IMR-90 (cell line): ENCODE measurements around the gene PAK6. TPM values are rescaled to one million over a fixed set of nuclear protein-coding genes. Genes with fewer than 3 reads are reported as not detected.

Source experiments
- ATAC-seq: fragments of 200-7000 bp; cut with Tn5 transposase; 2 replicates; pipeline ENCODE4 v1.9.1; 2020; ENCODE audit warnings: low read depth, mild to moderate bottlenecking, moderate library complexity
- BruUV-seq: library from RNA; stranded (reverse); fragments of 400-500 nt; replicated peaks from 2 replicates; lab custom pipeline; 2021; lab: Mats Ljungman, UMichigan
- CTCF ChIA-PET: fragments of 300-600 bp; formaldehyde crosslinking; extraction: SDS; loops from one replicate; lab custom pipeline; 2021; ENCODE audit warnings: antibody characterized with exemption; lab: Yijun Ruan, JAX
- POLR2A ChIA-PET: fragments of 300-600 bp; sonication (Branson Sonifier 250); formaldehyde crosslinking; loops from one replicate; lab custom pipeline; 2022; ENCODE audit warnings: antibody characterized with exemption; ENCODE audit not compliant: unreplicated experiment; lab: Charles Lee
- DNase-seq: peaks from one replicate; pipeline ENCODE4 v3.0.0; 2013
- H2AFZ ChIP-seq: replicated peaks from 2 replicates; pipeline ENCODE3; 2013; ENCODE audit warnings: low read length, mild to moderate bottlenecking; ENCODE audit not compliant: poor library complexity
- H2AK5ac ChIP-seq: 2 replicates; pipeline ENCODE4 v1.6.1; 2013; ENCODE audit warnings: low read depth, low read length, inconsistent platforms
- H2AK9ac ChIP-seq: replicated peaks from 2 replicates; pipeline ENCODE3; 2013; ENCODE audit warnings: mild to moderate bottlenecking, low read depth, low read length, moderate library complexity; ENCODE audit not compliant: poor library complexity
- H2BK120ac ChIP-seq: 2 replicates; pipeline ENCODE4 v1.6.1; 2013; ENCODE audit warnings: low read depth, low read length, inconsistent platforms
- H2BK15ac ChIP-seq: 3 replicates; pipeline ENCODE4 v1.6.1; 2013; ENCODE audit warnings: low read depth, low read length, inconsistent platforms
- H2BK20ac ChIP-seq: 2 replicates; pipeline ENCODE4 v1.6.1; 2013; ENCODE audit warnings: low read depth, mild to moderate bottlenecking, inconsistent platforms, low read length, moderate library complexity
- H2BK5ac ChIP-seq: 2 replicates; pipeline ENCODE4 v1.6.1; 2013; ENCODE audit warnings: mild to moderate bottlenecking, low read depth, low read length, inconsistent platforms; ENCODE audit not compliant: poor library complexity, severe bottlenecking
- H3K14ac ChIP-seq: replicated peaks from 2 replicates; pipeline ENCODE4 v1.6.1; 2013; ENCODE audit warnings: low read depth, low read length, inconsistent platforms
- H3K18ac ChIP-seq: 2 replicates; pipeline ENCODE4 v1.6.1; 2013; ENCODE audit warnings: low read depth, low read length, control low read depth
- H3K23ac ChIP-seq: 2 replicates; pipeline ENCODE4 v1.6.1; 2013; ENCODE audit warnings: low read depth, low read length, inconsistent platforms
- H3K27ac ChIP-seq: 2 replicates; pipeline ENCODE4 v1.5.1; 2013; ENCODE audit warnings: mild to moderate bottlenecking, control low read depth, low read length; ENCODE audit not compliant: insufficient read depth
- H3K27me3 ChIP-seq: 2 replicates; pipeline ENCODE4 v1.6.1; 2013; ENCODE audit warnings: low read length; ENCODE audit not compliant: control insufficient read depth, insufficient read depth
- H3K36me3 ChIP-seq: 2 replicates; pipeline ENCODE4 v1.6.1; 2013; ENCODE audit warnings: low read length, mixed read lengths; ENCODE audit not compliant: control insufficient read depth, insufficient read depth
- H3K4ac ChIP-seq: 2 replicates; pipeline ENCODE4 v1.6.1; 2013; ENCODE audit warnings: low read depth, low read length, inconsistent platforms
- H3K4me1 ChIP-seq: 2 replicates; pipeline ENCODE4 v1.6.1; 2013; ENCODE audit warnings: low read length, mixed read lengths; ENCODE audit not compliant: control insufficient read depth, insufficient read depth
- H3K4me2 ChIP-seq: 2 replicates; pipeline ENCODE4 v1.6.1; 2013; ENCODE audit warnings: low read depth, mild to moderate bottlenecking, control low read depth, low read length, moderate library complexity
- H3K4me3 ChIP-seq: 2 replicates; pipeline ENCODE4 v1.5.1; 2013; ENCODE audit warnings: low read depth, mild to moderate bottlenecking, control low read depth, low read length, moderate library complexity; ENCODE audit not compliant: insufficient read depth
- H3K56ac ChIP-seq: 2 replicates; pipeline ENCODE4 v1.6.1; 2013; ENCODE audit warnings: low read length, inconsistent platforms; ENCODE audit not compliant: insufficient read depth; ENCODE audit errors: extremely low read depth
- H3K79me1 ChIP-seq, 2 experiments: 2 replicates each; pipeline ENCODE4 v1.6.1; 2013; ENCODE audit warnings: low read length in 2 of 2, inconsistent platforms in 1 of 2, low read depth in 1 of 2
- H3K9ac ChIP-seq: 2 replicates; pipeline ENCODE4 v1.6.1; 2013; ENCODE audit warnings: low read depth, low read length, control low read depth
- H3K9me1 ChIP-seq: 2 replicates; pipeline ENCODE4 v1.6.1; 2013; ENCODE audit warnings: low read length, inconsistent platforms; ENCODE audit not compliant: insufficient read depth
- H3K9me3 ChIP-seq: 2 replicates; pipeline ENCODE4 v1.6.1; 2013; ENCODE audit warnings: low read length; ENCODE audit not compliant: control insufficient read depth, insufficient read depth
- H4K20me1 ChIP-seq: 2 replicates; pipeline ENCODE4 v1.6.1; 2013; ENCODE audit warnings: low read length, inconsistent platforms; ENCODE audit not compliant: insufficient read depth
- H4K5ac ChIP-seq: 2 replicates; pipeline ENCODE4 v1.6.1; 2013; ENCODE audit warnings: mild to moderate bottlenecking, low read depth, low read length, control low read depth
- H4K8ac ChIP-seq, 2 experiments: 2 replicates each; pipeline ENCODE4 v1.6.1; 2013; ENCODE audit warnings: low read depth in 2 of 2, low read length in 2 of 2, control low read depth in 1 of 2, inconsistent platforms in 1 of 2
- H4K91ac ChIP-seq: 2 replicates; pipeline ENCODE4 v1.6.1; 2013; ENCODE audit warnings: low read depth, low read length, inconsistent platforms; ENCODE audit not compliant: insufficient read depth
- CHD1 ChIP-seq: IDR thresholded peaks from 2 replicates; pipeline ENCODE4 v1.6.1; 2012; ENCODE audit warnings: low read depth, low read length, improper control_type of control experiment
- MXI1 ChIP-seq: IDR thresholded peaks from 2 replicates; pipeline ENCODE4 v1.6.1; 2012; ENCODE audit warnings: low read depth, mild to moderate bottlenecking, low read length, moderate library complexity, borderline replicate concordance
- RCOR1 ChIP-seq: IDR thresholded peaks from 2 replicates; pipeline ENCODE4 v1.6.1; 2012; ENCODE audit warnings: mild to moderate bottlenecking, low read length, improper control_type of control experiment; ENCODE audit not compliant: insufficient replicate concordance
- RFX5 ChIP-seq: IDR thresholded peaks from 2 replicates; pipeline ENCODE4 v1.8.0; 2012; ENCODE audit warnings: low read depth, mild to moderate bottlenecking, low read length, moderate library complexity
- WGBS, 2 experiments: methylation state at CpG; one replicate each; pipeline versions ENCODE4 v1.1.5 to v1.1.7; 2013; ENCODE audit warnings: missing lambda C conversion rate in 2 of 2; ENCODE audit not compliant: insufficient read length in 1 of 2; ENCODE audit errors: extremely low coverage in 2 of 2; 5-methylcytosine and 5-hydroxymethylcytosine counted together
- dilution Hi-C: fragments of 300-500 bp; cut with HindIII; formaldehyde crosslinking; loops from one replicate; pipeline ENCODE4 v1.14.3; 2018; ENCODE audit warnings: low sequenced_read_pairs; ENCODE audit not compliant: unreplicated experiment
- in situ Hi-C: fragments of 300-500 bp; cut with MboI; formaldehyde crosslinking; loops from 3 replicates; pipeline ENCODE4 v1.14.3; 2019; ENCODE audit warnings: low sequenced_read_pairs, inconsistent platforms, mixed read lengths
- intact Hi-C: fragments of 100-400 bp; cut with micrococcal nuclease; formaldehyde crosslinking; loops from 2 replicates; pipeline ENCODE4 v1.10.0; 2022
- polyA plus RNA-seq, 3 experiments: library from polyadenylated mRNA; depleted of rRNA; stranded (reverse); fragments of >200 nt; gene quantifications; 2 replicates each; pipeline ENCODE4 v1.2.3, GENCODE V29; 2012; ENCODE audit warnings: low replicate concordance in 1 of 3
- total RNA-seq: library from RNA; depleted of rRNA; stranded (reverse); fragments of >200 nt; gene quantifications from 2 replicates; pipeline ENCODE4 v1.2.3, GENCODE V29; 2012
- TF ChIP-seq, protein P1 (sequence below): fragments of 150-350 bp; IDR thresholded peaks from 2 replicates; pipeline ENCODE4 v1.6.1; 2017; ENCODE audit warnings: mild to moderate bottlenecking, antibody characterized with exemption, low read length, low read depth
- TF ChIP-seq, protein P2 (sequence below): fragments of 150-350 bp; IDR thresholded peaks from 2 replicates; pipeline ENCODE4 v1.6.1; 2016; ENCODE audit warnings: low read depth, mild to moderate bottlenecking, low read length, moderate library complexity, borderline replicate concordance

The PAK6 gene
- total and polyA plus RNA-seq, 2 of the 4 experiments (the other 2 are of a cell fraction), result 0.21 TPM; not detected in 1

DNA sequence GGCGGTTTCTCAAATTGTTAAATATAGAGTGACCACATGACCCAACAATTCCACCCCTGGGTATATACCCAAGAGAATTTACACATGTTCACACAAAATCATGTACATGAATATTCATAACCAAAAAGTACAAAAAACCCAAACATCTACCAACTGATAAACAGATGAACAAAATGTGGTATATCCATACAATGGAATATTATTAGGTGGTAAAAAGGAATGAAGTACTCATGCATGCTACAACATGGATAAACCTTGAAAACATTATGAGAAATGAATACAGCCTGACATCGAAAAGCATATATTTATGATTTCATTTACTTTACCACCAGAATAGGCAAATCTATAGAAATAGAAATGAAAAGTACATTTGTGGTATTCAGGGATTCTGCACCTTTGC is 61.5 kb downstream of the PAK6 start:
- BruUV-seq, result no TSS peak
- DNase-seq (no peak), ATAC-seq (no peak)
- Histone ChIP-seq H3K4me3 (no peak overlapping the region), H2BK20ac (no peak overlapping the region), H3K4me1 (no peaks in the 10 kb centered on the region), H3K23ac (no peak overlapping the region), H3K27me3 (peaks cover 67% of the 10 kb centered on the region), H3K9ac (no peak overlapping the region), H2BK120ac (no peak overlapping the region), H4K91ac (no peak overlapping the region), H3K79me1 (no peaks in the 10 kb centered on the region), H4K20me1 (no peaks in the 10 kb centered on the region), H3K4me2 (no peak overlapping the region), H3K36me3 (no peaks in the 10 kb centered on the region), H2AK9ac (no peak overlapping the region), H3K18ac (no peak overlapping the region), H4K5ac (no peak overlapping the region), H2AK5ac (no peak overlapping the region), H4K8ac (no peak overlapping the region), H3K4ac (no peak overlapping the region), H2AFZ (no peak overlapping the region), H3K27ac (no peak overlapping the region), H2BK5ac (no peak overlapping the region), H3K56ac (no peak overlapping the region), H3K14ac (no peak overlapping the region), H2BK15ac (no peak overlapping the region), H3K9me1 (no peaks in the 10 kb centered on the region), H3K9me3 (peaks cover 8% of the 10 kb centered on the region)
- in situ Hi-C loops, result no loop called here
- POLR2A ChIA-PET, result interaction anchor here (0.7 kb wide), 1 partner anchor 10 kb away, joined by 7 read pairs; no protein-coding TSS in a partner anchor
- CTCF ChIA-PET, result no interaction called here
- dilution Hi-C loops, result no loop called here
- TF ChIP-seq RFX5, result no peak
- TF ChIP-seq, protein P1, sequence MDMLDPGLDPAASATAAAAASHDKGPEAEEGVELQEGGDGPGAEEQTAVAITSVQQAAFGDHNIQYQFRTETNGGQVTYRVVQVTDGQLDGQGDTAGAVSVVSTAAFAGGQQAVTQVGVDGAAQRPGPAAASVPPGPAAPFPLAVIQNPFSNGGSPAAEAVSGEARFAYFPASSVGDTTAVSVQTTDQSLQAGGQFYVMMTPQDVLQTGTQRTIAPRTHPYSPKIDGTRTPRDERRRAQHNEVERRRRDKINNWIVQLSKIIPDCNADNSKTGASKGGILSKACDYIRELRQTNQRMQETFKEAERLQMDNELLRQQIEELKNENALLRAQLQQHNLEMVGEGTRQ, result no peak
- TF ChIP-seq, protein P2, sequence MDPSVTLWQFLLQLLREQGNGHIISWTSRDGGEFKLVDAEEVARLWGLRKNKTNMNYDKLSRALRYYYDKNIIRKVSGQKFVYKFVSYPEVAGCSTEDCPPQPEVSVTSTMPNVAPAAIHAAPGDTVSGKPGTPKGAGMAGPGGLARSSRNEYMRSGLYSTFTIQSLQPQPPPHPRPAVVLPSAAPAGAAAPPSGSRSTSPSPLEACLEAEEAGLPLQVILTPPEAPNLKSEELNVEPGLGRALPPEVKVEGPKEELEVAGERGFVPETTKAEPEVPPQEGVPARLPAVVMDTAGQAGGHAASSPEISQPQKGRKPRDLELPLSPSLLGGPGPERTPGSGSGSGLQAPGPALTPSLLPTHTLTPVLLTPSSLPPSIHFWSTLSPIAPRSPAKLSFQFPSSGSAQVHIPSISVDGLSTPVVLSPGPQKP, result no peak
- no peak for TF ChIP-seq CHD1
- TF ChIP-seq MXI1, result no peak
- TF ChIP-seq RCOR1, result no peak
- no CpG with 5 or more reads among the region's 2 CpGs for WGBS, 2 experiments
- intact Hi-C loops, result no loop called here
